ENCODE data around the gene RPL14.

DNA sequence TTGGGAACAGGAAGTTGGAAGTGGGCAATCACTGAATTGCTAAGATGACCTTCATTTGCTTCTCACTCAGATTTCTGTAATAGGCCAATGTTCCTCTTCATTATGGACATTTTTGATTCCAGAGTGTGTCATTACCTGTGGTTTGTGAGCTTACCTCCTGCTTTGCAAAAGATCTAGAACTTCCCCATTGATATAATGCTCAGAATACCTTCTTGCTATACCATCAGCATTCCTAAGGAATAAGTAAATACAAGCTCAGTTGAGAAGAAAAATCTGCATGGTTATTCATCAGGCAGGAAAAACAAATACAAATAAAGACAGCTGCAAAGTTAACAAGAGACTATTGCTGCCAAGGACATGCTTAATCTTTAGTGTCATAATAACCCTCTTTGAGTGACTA is 5.6 kb upstream of the RPL14 start:
- TF ChIP-seq, protein P1, sequence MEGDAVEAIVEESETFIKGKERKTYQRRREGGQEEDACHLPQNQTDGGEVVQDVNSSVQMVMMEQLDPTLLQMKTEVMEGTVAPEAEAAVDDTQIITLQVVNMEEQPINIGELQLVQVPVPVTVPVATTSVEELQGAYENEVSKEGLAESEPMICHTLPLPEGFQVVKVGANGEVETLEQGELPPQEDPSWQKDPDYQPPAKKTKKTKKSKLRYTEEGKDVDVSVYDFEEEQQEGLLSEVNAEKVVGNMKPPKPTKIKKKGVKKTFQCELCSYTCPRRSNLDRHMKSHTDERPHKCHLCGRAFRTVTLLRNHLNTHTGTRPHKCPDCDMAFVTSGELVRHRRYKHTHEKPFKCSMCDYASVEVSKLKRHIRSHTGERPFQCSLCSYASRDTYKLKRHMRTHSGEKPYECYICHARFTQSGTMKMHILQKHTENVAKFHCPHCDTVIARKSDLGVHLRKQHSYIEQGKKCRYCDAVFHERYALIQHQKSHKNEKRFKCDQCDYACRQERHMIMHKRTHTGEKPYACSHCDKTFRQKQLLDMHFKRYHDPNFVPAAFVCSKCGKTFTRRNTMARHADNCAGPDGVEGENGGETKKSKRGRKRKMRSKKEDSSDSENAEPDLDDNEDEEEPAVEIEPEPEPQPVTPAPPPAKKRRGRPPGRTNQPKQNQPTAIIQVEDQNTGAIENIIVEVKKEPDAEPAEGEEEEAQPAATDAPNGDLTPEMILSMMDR (IDR thresholded peaks at IDR 0.05; ENCODE audit: extremely low read depth in 1 of 2, insufficient read depth in 1 of 2, low read depth in 1 of 2, low read length in 2 of 2) = no peak
- no peak for TF ChIP-seq POLR2A (IDR thresholded peaks at IDR 0.05; ENCODE audit: low read depth, low read length)
- no peak for TF ChIP-seq MAX (IDR thresholded peaks at IDR 0.05; ENCODE audit: insufficient read depth, insufficient read length)
- TF ChIP-seq EZH2 (IDR thresholded peaks at IDR 0.05; ENCODE audit: borderline replicate concordance, low read depth, low read length, severe bottlenecking) = no peak
- no peak for TF ChIP-seq POLR2AphosphoS5 (IDR thresholded peaks at IDR 0.05; ENCODE audit: insufficient read depth, low read depth, low read length)
